ENCODE results near the gene GRK4. TPM values are rescaled to one million over a fixed set of nuclear protein-coding genes. Genes with fewer than 3 reads are reported as not detected.
"Not testable (repeated sequence)": the region's sequence is repeated elsewhere in the genome, so short reads cannot be mapped to it uniquely, and the experiment has no call there.

The GRK4 gene
- 3.5 TPM in 2 replicates for total RNA-seq

DNA sequence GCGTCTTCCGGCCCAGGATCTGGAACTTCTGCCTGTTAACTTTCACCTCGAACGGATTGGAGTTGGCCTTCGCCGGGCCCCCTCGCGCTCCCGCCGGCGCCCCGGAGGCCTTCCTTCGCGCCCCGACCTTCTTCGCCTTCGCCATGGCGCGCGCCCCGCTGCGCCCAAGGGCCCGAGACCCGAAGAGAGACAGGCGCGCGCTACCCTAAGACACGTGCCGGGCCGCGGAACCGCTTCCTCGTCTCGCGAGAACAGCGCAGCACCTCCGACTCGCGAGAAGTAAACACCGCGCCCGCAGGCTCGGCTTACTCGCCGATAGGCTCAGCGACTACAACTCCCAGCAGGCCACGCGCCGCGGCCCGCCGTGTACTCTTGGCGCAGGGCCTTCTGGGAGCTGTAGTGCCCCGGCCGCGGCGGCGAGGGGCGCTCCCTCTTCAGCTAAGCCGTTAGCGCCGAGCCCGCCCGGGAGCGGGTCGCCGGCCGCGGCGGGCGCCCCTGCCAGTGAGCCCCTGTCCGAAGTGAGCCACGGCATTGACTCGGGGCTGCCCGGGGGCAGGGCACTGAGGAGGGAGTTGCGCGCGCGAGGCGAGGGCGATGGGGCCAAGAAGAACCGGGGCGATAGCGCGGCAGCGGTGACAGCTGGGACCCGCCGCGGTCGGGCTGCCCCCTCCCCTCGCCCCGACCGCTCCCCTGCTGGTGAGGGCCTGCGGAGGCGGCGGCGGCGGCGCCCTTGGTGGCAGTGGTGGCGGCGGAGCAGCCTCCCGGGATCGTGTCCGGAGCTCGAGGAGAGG lies at the start of gene GRK4, which contains the start of gene NOP14:
Gene GRK4 (plus strand): TSS at position 397 of the 791 bp plus-strand sequence. CDS start 500 bp downstream, outside the sequence.
Gene NOP14 (minus strand): TSS at position 232 of the 791 bp plus-strand sequence. CDS start 87 bp downstream, at position 145.
- intact Hi-C loops (cut with micrococcal nuclease) = loop anchor here (1.0 to 5.0 kb wide), 12 partner anchors 29 to 551 kb away; partner anchors contain the start of genes ADD1, CFAP99, FAM193A and HTT

DNA sequence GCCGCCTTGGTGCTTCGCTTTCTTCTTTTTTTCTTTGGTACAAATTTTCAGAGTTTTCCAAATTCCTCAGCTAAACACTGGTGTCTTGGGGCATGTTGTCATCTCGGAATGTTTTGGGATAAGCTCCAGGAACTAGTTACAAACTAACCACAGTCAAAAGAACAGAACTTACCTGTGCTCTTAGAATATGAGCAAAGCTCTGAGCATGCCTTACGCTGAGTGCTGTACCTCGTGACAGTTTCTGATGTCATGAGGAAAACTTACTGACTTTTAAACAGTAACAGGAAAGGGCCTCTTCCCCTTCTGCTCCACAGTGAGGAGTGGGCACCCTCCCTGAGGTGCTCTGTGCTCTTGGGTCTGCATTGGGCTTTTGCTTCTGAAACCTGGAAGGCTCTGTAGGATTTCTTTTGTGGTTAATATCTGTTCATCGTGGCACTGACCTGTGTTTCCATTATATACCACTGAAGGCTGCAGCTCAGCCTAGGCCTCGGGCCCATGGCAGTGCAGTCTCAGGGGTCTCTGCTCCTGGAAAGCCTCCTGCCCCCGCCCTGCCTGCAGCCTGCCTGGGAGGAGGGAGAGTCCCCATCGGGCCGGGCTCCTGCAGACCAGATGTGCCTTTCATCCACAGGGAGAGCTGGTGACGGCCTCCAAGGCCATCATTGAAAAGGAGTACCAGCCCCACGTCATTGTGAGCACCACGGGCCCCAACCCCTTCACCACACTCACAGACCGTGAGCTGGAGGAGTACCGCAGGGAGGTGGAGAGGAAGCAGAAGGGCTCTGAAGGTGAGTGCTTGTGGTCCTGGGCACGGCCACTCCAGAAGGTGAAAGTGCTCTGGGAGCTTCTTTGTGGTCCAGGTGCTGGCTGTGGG lies 48.9 kb upstream of the GRK4 start:
- intact Hi-C loops (cut with micrococcal nuclease) = no loop called here

DNA sequence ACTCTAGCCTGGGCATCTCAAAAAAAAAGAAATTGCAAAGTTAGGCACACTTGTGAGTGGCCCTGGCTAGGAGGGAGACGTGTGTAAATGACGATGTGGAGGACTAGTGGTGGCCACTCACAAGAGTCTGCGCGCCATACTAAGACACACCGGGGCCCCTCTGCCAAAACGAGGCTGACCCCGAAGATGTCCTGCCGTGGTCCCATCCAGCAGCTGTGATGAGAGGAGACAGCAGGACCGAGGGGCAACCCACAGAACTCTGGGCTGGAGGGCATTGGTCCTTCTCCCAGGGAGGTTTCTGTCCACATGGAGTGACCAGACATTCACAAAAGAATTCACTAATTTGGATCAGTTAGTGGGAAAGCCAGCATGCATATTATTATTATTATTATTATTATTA lies 47.6 kb upstream of the GRK4 start:
- intact Hi-C loops (cut with micrococcal nuclease) = no loop called here

DNA sequence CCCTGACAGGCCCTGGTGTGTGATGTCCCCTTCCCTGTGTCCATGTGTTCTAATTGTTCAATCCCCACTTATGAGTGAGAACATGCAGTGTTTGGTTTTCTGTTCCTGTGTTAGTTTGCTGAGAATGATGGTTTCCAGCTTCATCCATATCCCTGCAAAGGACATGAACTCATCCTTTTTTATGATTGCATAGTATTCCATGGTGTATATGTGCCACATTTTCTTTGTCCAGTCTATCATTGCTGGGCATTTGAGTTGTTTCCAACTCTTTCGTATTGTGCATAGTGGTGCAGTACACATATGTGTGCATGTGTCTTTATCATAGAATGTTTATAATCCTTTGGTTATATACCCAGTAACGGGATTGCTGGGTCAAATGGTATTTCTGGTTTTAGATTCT lies 46.7 kb upstream of the GRK4 start:
- intact Hi-C loops (cut with micrococcal nuclease) = not testable (repeated sequence)

DNA sequence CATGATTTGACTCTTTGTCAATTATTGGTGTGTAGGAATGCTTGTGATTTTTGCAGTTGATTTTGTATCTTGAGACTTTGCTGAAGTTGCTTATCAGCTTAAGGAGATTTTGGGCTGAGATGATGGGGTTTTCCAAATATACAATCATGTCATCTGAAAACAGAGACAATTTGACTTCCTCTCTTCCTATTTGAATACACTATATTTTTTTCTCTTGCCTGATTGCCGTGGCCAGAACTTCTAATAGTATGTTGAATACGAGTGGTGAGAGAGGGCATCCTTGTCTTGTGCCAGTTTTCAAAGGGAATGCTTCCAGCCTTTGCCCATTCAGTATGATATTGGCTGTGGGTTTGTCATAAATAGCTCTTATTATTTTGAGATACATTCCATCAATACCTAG lies 45.1 kb upstream of the GRK4 start:
- intact Hi-C loops (cut with micrococcal nuclease) = not testable (repeated sequence)

DNA sequence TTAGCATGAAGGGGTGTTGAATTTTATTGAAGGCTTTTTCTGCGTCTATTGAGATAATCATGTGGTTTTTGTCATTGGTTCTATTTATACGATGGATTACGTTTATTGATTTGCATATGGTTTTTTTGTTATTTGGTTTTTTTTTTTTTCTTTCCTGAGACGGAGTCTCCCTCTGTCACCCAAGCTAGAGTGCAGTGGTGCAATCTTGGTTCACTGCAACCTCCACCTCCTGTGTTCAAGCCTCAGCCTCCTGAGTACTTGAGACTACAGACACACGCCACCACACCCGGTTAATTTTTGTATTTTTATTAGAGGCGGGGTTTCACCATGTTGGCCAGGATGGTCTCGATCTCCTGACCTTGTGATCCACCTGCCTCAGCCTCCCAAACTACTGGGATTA lies 44.7 kb upstream of the GRK4 start:
- intact Hi-C loops (cut with micrococcal nuclease) = not testable (repeated sequence)

DNA sequence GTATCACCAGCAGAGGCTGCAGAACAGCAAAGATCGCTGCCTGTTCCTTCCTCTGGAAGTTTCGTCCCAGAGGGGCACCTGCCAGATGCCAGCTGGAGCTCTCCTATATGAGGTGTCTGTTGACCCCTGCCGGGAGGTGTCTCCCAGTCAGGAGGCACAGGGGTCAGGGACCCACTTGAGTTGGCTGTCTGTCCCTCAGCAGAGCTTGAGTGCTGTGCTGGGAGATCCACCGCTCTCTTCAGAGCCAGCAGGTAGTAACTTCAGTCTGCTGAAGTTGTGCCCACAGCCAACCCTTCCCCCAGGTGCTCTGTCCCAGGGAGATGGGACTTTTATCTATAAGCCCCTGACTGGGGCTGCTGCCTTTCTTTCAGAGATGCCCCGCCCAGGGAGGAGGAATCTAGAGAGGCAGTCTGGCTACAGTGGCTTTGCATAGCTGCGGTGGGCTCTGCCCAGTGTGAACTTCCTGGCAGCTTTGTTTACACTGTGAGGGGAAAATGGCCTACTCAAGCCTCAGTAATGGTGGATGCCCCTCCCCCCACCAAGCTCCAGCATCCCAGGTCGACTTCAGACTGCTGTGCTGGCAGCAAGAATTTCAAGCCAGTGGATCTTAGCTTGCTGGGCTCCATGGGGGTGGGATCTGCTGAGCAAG lies 40.8 kb upstream of the GRK4 start:
- intact Hi-C loops (cut with micrococcal nuclease) = not testable (repeated sequence)

DNA sequence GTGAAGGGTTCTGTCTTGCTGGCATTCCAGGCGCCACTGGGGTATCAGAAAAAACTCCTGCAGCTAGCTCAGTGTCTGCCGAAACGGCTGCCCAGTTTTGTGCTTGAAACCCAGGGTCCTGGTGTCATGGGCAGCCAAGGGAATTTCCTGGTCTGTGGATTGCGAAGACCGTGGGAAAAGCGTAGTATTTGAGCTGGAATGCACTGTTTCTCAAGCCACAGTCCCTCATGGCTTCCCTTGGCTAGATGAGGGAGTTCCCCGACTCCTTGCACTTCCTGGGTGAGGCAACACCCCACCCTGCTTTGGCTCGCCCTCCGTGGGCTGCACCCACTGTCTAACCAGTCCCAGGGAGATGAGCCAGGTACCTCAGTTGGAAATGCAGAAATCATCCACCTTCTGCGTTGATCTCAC lies 40.2 kb upstream of the GRK4 start:
- intact Hi-C loops (cut with micrococcal nuclease) = no loop called here

DNA sequence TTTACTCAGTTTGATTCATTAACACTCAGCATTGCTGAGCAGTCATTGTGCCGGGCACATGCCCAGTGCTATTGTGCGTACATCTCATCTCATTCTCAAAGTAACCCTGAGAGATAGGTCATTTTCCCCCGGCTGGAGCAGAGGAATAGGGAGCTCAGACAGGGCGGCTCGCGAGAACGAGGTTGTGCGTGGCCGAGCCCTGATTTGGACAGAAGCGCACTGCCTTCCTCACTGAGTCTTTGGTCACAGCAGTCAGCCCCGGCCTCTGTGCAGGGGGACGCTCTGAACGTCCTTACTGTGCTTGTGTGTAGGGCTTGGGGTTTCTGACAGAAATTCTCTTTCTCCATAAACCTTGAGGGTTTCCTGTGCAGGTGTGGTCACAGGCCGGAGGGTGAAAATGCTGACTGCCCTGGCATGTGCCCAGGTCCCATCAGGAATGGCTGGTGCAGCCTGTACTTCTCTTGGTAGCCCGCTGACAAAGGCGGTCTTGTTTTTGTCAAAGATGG lies 39.6 kb upstream of the GRK4 start:
- intact Hi-C loops (cut with micrococcal nuclease) = no loop called here

DNA sequence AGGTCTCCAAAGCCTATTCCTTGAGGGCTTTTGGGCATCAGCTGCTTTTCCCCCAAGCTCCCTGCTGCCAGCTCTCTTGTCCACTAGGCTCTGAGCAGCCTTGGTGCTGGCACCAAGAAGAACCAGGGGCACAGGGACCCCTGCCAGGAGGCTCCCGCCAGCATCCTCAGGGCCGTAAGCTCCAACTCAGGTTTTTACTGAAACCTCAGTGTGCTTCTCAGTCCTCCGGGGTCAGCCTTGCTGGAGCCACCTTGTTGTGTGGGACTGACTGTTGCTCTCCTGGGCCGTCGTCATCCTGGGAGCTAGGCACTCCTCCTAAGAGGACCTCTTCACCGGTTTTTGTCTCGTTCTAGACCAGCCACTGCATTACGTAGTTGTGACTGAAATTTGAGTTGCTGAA lies 39.1 kb upstream of the GRK4 start:
- intact Hi-C loops (cut with micrococcal nuclease) = no loop called here

DNA sequence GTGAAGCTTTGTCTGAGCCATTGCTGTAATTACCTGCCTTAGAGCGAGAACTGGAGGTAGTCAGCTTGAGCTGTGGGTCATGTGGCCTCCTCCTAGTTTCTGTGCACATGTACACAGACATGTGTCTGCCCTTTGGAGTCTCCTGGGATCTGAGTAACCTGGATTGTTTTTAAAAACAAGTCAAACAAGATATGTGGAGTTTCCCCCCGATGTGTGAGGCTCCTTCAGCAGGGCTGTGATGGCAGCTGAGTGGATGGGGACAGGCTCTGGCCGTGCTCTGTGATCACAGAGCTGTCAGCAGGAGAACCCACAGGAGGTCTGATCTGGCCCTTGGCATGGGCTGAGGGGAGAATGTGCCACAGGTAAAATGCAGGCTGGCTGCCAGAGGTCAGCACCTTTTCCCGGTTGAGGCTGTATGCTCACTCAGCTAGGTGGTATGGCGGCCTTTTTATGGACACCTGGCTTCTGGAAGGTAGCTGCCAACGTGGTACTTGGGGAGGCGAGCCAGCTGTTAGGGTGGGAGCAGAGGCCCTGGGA lies 38.5 kb upstream of the GRK4 start:
- intact Hi-C loops (cut with micrococcal nuclease) = no loop called here

DNA sequence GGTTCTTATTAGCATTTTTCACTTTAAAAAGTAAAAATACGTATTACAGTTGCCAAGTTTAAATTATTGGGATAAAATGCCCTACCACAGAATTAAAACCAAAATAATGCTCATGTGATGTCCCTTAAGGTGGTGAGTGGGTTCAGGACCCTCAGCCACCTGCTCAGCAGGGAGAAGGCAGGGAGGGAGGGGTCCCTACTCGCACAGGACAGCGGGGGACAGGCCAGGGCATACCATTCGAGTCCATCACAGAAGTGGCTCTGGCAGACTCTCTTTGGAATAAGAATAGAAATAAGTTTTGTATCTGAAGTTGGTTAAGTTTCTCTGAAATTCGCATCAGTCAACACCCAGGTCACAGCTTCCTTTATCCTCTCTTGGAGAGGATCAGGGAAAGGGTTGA lies 37.9 kb upstream of the GRK4 start:
- intact Hi-C loops (cut with micrococcal nuclease) = no loop called here

DNA sequence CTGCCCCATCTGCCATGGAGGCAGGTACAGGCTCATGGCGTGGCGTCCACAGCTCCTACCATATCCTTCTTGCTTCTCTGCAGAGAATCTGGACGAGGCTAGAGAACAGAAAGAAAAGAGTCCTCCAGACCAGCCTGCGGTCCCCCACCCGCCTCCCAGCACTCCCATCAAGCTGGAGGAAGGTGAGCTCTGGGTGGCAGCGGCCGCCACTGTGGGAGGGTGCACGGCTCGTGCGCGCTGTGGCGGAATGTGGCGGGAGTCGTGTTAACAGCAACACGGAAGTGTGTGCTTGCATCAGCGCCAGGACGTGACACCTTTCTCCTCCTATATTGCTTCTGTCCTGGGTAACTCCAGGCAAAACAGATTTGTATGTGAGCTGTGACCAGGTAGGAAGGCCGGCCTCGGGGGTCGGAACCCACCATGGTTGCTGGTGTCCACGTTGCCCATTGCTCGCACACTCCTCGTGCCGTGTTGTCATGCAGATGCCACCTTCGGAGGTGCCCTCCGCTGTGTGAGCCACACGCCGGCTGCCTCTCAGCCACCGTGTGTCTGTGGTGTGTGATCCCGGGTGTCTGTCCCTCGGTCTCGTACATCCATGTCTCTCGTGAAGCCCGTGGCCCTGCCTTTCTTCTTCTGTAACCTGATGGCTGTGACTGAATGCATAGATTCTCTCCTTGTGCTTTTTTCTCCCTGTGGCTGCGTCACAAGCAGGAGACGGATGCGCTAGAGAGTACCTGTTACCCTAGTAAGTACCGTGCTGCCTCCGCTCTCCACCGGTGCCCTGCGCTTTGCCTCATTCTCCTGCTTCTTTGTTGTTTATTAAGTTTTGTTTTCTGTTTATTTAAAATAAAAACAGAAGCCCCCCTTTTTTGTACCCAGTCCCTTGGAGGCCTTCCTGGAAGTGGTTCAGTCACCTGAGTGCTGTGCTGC lies 37.2 kb upstream of the GRK4 start:
- intact Hi-C loops (cut with micrococcal nuclease) = no loop called here

DNA sequence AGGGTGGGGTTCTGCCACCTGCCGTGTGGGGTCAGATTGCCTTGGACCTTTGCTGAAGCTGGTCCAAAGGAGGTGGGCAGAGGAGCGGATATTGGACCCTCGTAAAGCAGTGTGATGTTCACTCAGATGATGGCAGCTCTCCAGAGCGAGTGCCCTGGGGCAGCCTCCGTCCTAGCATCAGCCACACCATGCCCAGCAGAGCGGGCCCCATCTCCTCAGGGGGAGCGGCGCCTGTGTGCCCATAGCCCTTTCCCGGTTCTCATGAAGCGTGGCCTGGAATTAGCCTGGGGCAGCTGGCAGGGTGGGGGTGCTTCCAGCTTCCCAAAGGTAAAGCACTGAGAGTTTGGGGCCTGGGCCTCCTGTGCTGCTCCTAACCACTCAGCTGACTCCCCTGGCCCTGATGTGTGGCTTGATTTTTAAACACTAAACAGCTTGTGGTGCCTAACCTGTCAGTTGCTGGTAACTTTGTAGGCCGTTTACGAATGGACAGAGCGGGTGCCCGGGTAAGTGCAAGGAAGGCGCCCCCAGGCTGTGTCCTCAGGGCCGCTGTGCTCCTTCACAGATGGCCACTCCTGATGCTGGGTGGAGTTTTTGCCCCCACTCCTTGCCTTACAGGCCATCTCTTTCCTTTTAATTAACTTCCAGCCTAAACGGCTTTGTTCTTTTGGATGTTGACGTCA lies 36.2 kb upstream of the GRK4 start:
- intact Hi-C loops (cut with micrococcal nuclease) = no loop called here

DNA sequence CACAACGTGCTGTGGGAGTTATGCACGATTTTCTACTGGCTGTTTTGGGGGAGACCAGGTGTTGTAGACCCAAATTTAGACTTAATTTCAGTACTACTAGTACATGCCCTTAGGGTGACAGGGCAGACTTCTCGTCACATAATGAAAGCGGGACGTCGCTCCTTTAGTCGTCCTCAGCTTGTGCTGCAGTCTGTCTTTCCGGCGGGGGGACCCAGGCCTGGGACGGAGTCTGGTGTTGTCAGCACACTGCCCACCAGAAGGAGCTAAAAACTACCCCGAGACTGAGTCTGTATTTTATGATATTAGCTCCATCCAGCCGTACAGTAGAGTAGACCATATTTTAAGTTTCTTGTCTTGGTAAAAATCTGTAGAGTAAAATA lies 35.7 kb upstream of the GRK4 start:
- intact Hi-C loops (cut with micrococcal nuclease) = no loop called here

DNA sequence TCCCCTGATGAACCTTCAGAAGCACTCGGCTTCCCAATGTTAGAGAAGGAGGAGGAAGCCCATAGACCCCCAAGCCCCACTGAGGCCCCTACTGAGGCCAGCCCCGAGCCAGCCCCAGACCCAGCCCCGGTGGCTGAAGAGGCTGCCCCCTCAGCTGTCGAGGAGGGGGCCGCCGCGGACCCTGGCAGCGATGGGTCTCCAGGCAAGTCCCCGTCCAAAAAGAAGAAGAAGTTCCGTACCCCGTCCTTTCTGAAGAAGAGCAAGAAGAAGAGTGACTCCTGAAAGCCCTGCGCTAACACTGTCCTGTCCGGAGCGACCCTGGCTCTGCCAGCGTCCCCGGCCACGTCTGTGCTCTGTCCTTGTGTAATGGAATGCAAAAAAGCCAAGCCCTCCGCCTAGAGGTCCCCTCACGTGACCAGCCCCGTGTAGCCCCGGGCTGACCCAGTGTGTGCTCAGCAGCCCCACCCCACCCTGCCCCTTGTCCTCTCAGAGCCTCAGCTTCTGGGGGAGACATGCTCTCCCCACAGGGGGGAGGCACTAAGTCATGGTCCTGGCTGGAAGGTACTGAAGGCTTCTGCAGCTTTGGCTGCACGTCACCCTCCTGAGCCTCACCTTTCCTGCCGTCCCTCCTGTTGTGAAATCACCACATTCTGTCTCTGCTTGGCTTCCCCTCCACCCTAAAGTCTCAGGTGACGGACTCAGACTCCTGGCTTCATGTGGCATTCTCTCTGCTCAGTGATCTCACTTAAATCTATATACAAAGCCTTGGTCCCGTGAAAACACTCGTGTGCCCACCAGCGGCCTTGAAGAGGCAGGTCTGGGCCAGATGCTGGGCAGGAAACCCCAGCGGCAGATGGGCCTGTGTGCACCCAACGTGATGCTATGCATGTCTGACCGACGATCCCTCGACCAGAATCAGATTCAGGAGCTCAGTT lies 34.9 kb upstream of the GRK4 start:
- intact Hi-C loops (cut with micrococcal nuclease) = no loop called here

DNA sequence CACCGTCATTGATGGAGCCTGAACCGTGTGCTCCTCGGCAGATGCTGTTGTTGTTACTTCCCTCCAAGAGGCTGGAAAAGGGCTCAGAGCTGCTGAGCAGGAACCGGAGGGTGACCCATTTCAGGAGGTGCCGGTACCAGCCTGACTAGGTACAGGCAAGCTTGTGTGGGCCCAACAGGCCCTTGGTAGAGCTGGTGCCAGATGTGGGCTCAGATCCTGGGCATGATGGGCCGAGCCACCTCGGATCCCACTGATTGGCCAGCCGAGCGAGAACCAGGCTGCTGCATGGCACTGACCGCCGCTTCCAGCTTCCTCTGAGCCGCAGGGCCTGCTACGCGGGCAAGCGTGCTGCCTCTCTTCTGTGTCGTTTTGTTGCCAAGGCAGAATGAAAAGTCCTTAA lies 33.9 kb upstream of the GRK4 start:
- intact Hi-C loops (cut with micrococcal nuclease) = no loop called here

DNA sequence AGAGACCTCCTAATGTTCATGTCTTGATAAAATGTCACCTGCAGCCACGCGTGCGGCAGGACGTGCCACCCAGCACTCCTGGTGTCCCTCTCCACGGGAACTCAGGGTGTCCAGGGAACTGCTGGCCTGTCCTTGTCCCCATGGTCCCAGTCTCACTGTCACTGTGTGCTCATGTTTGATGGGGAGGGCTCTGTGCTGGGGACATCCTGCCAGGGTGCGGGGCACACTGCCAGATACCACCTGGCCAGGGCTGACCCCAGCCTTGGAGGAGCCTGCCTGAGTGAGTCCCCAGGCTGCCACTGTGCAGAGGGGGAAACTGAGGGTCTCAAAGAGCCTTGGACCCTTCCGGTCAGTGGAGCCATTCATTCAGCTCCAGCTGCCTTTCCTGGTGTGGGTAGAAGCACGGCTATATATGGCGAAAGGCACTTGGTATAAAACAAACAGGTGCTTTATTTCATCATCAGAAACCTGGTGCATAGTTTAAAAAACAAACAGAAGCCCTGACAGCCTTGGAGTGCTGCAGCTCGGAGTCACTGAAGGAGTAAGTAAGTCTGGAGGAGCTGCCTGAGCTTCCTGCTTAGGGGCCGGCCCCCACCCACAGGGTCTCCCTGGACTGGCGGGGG lies 33.1 kb upstream of the GRK4 start:
- intact Hi-C loops (cut with micrococcal nuclease) = loop anchor here (10.0 kb wide), 1 partner anchor 85 kb away; the partner anchor contains the start of gene ADD1

Data from T-helper 2 cell treated with Interferon-gamma antibody and Interleukin-4, amounts not matched to agents 100 ng/mL and 5 ng/mL, for 36 hours (primary cell).